ENCODE data around the gene GGTLC2.

DNA sequence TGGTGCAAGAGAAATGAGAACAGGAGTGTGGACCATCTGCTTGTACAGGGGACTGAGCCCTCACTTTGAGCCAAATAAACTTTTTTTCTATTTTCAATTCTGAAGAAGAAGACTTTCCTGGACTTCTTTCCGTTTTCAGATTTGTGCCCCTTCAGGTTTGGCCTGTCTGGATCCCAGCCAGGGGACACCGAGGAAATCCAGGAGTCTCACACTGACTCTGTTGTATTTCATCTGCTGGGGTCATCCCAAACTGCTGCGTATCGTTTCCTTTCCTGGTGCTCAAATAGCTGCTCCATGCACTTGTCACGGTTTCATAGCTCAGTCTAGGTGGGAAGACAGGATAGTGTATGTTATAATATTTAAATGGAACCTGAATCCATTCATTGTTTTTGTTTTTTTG, 51.7 kb downstream of the GGTLC2 start:
- TF ChIP-seq CTCF (IDR thresholded peaks at IDR 0.05): no peak
- TF ChIP-seq POLR2AphosphoS5 (IDR thresholded peaks at IDR 0.05): no peak

Data from stomach (tissue), 4 donors.